Measurements from ENCODE around the gene INPPL1. TPM values are rescaled to one million over a fixed set of nuclear protein-coding genes. Genes with fewer than 3 reads are reported as not detected.

INPPL1 gene
- total and polyA plus RNA-seq, 2 donors (not counting 3 experiments of a cell fraction or from before 2014, with no cell fraction given): 125 to 184 TPM

DNA sequence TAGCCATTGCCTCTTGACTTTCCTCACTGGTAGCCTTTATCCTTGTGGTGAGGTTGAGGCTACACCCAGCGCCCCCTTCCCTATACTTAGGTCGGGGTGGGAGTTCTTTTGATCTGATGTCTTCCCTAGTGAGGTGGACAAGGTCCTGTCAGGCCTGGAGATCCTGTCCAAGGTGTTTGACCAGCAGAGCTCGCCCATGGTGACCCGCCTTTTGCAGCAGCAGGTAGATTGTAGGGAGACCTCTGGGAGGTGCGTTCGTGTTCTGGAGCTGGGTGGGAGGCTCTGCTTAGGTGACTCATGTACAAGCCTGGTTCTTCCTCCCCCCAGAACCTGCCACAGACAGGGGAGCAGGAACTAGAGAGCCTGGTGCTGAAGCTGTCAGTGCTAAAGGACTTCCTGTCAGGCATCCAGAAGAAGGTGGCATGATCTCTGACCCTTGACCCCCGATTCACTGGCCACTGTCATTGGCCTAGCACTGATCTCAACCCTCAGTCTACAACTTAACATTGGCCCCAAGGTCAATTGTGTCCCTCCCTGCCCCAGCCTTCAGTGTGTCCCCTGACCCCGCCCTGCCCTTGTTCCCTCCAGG, 4.9 kb downstream of the INPPL1 start:
- Histone ChIP-seq H3K4me2 (ENCODE audit: insufficient read depth, low read length) (no peak overlapping the region), H3K9me1 (replicated peaks; ENCODE audit: control insufficient read depth, extremely low read depth, insufficient read depth, low read length) (no peaks in the 10 kb centered on the region), H3K27ac (ENCODE audit: insufficient read depth, low read depth, low read length) (no peak overlapping the region), H3K79me2 (ENCODE audit: control insufficient read depth, insufficient read depth, low read length) (peaks cover 16% of the 10 kb centered on the region), H3K4me1 (ENCODE audit: control insufficient read depth, extremely low read depth, insufficient read depth, low read length) (peaks cover 4% of the 10 kb centered on the region), H2AFZ (ENCODE audit: low read depth, low read length) (no peak overlapping the region), H3K9me3 (replicated peaks; ENCODE audit: control insufficient read depth, insufficient read depth, low read length) (no peaks in the 10 kb centered on the region), H3K9ac (replicated peaks; ENCODE audit: extremely low read depth, insufficient read depth, low read length) (no peak overlapping the region), H3K27me3 (ENCODE audit: control insufficient read depth in 2 of 2, insufficient read depth in 2 of 2, low read length in 2 of 2) (no peaks in the 10 kb centered on the region), H4K20me1 (replicated peaks; ENCODE audit: control insufficient read depth, extremely low read depth, insufficient read depth, low read length) (no peaks in the 10 kb centered on the region), H3K36me3 (ENCODE audit: control insufficient read depth in 2 of 2, extremely low read depth in 1 of 2, insufficient read depth in 2 of 2, low read length in 2 of 2) (peaks cover 12 to 71% of the 10 kb centered on the region in 2 experiments), H3K4me3 (replicated peaks in 1 of 3; ENCODE audit: insufficient read depth in 1 of 3, low read depth in 1 of 3, low read length in 3 of 3) (no peak overlapping the region)
- BruUV-seq (replicated peaks): no TSS peak
- dilution Hi-C loops (cut with MboI; ENCODE audit: extremely low pct_ligation_motif_present, low sequenced_read_pairs) (no loop called here), intact Hi-C loops (cut with micrococcal nuclease) (no loop called here)
- CTCF ChIA-PET: interaction anchor here (0.7 to 0.8 kb wide), 2 partner anchors 9 to 85 kb away, joined by 3 to 5 read pairs; no protein-coding TSS in a partner anchor
- POLR2A ChIA-PET: no interaction called here
- TF ChIP-seq POLR2AphosphoS5 (IDR thresholded peaks at IDR 0.05; ENCODE audit: insufficient read depth, low read depth, low read length): no peak
- no peak for TF ChIP-seq JUN (IDR thresholded peaks at IDR 0.05; ENCODE audit: borderline replicate concordance, insufficient read depth, insufficient read length, low read depth)
- TF ChIP-seq GATA2 (IDR thresholded peaks at IDR 0.05; ENCODE audit: insufficient read depth, insufficient read length, low read depth, low read length): no peak
- TF ChIP-seq, protein P1, sequence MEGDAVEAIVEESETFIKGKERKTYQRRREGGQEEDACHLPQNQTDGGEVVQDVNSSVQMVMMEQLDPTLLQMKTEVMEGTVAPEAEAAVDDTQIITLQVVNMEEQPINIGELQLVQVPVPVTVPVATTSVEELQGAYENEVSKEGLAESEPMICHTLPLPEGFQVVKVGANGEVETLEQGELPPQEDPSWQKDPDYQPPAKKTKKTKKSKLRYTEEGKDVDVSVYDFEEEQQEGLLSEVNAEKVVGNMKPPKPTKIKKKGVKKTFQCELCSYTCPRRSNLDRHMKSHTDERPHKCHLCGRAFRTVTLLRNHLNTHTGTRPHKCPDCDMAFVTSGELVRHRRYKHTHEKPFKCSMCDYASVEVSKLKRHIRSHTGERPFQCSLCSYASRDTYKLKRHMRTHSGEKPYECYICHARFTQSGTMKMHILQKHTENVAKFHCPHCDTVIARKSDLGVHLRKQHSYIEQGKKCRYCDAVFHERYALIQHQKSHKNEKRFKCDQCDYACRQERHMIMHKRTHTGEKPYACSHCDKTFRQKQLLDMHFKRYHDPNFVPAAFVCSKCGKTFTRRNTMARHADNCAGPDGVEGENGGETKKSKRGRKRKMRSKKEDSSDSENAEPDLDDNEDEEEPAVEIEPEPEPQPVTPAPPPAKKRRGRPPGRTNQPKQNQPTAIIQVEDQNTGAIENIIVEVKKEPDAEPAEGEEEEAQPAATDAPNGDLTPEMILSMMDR (IDR thresholded peaks at IDR 0.05; ENCODE audit: extremely low read depth in 1 of 2, insufficient read depth in 1 of 2, low read depth in 1 of 2, low read length in 2 of 2): no peak
- no peak for TF ChIP-seq POLR2A (IDR thresholded peaks at IDR 0.05; ENCODE audit: low read depth, low read length)
- TF ChIP-seq, protein P2, sequence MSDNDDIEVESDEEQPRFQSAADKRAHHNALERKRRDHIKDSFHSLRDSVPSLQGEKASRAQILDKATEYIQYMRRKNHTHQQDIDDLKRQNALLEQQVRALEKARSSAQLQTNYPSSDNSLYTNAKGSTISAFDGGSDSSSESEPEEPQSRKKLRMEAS (IDR thresholded peaks at IDR 0.05; ENCODE audit: insufficient read depth, insufficient read length): no peak
- TF ChIP-seq FOS (IDR thresholded peaks at IDR 0.05; ENCODE audit: borderline replicate concordance, insufficient read depth, low read length): no peak
- no peak for TF ChIP-seq MYC (IDR thresholded peaks at IDR 0.05; ENCODE audit: low read depth, low read length)
- no peak for TF ChIP-seq EZH2 (IDR thresholded peaks at IDR 0.05; ENCODE audit: borderline replicate concordance, low read depth, low read length, severe bottlenecking)
- FAIRE-seq (no peak), DNase-seq (ENCODE audit: low read depth, low spot score) (no peak)

All from endothelial cell of umbilical vein (primary cell).